Brain microvascular endothelial cell (primary cell): ENCODE measurements around the gene PARD3.

Experiments
- DNase-seq: peaks from one replicate; pipeline ENCODE4 v3.0.0-alpha.2; 2020
- H3K27ac ChIP-seq: fragments of 250-450 bp; sonication (Bioruptor Pico); 2 replicates; pipeline ENCODE4 v1.5.1; 2020; ENCODE audit warnings: mild to moderate bottlenecking, moderate library complexity
- H3K27me3 ChIP-seq: fragments of 250-450 bp; sonication (Bioruptor Pico); replicated peaks from 2 replicates; pipeline ENCODE4 v1.5.1; 2020; ENCODE audit warnings: mild to moderate bottlenecking
- H3K36me3 ChIP-seq: fragments of 250-450 bp; sonication (Bioruptor Pico); replicated peaks from 2 replicates; pipeline ENCODE4 v1.5.1; 2020; ENCODE audit warnings: mild to moderate bottlenecking
- H3K4me3 ChIP-seq: 2 replicates; pipeline ENCODE4 v1.5.1; 2011; ENCODE audit warnings: low read depth, mild to moderate bottlenecking, control low read depth, low read length, moderate library complexity
- CTCF ChIP-seq: IDR thresholded peaks from 2 replicates; pipeline ENCODE4 v1.5.1; 2011; ENCODE audit warnings: low read depth, mild to moderate bottlenecking, moderate library complexity, low read length, control low read depth, inconsistent platforms; ENCODE audit errors: missing control alignments
- in situ Hi-C: cut with HindIII; loops from 2 replicates; pipeline ENCODE4 v1.10.0; 2017; ENCODE audit warnings: low sequenced_read_pairs, low pct_ligation_motif_present

Gene PARD3

GRCh38 chr10:34260904-34261303 is 554.2 kb downstream of the PARD3 start:
- Histone ChIP-seq H3K36me3 (no peaks in the 10 kb centered on the region), H3K4me3 (no peak overlapping the region), H3K27me3 (no peaks in the 10 kb centered on the region), H3K27ac (no peak overlapping the region)
- TF ChIP-seq CTCF: no peak
- in situ Hi-C loops: no loop called here
- no peak for DNase-seq

GRCh38 chr10:34256216-34256615 is 558.9 kb downstream of the PARD3 start:
- Histone ChIP-seq H3K4me3 (no peak overlapping the region), H3K27me3 (no peaks in the 10 kb centered on the region), H3K36me3 (no peaks in the 10 kb centered on the region), H3K27ac (no peak overlapping the region)
- DNase-seq: no peak
- no peak for TF ChIP-seq CTCF
- in situ Hi-C loops: no loop called here

- DNase-seq: no peak
- no peak for TF ChIP-seq CTCF
- Histone ChIP-seq H3K36me3 (no peaks in the 10 kb centered on the region), H3K27me3 (no peaks in the 10 kb centered on the region), H3K4me3 (no peak overlapping the region), H3K27ac (no peak overlapping the region)
- in situ Hi-C loops: no loop called here
Observed at GRCh38 chr10:34255035-34255434, 560.1 kb downstream of the PARD3 start.

GRCh38 chr10:34254596-34254995 is 560.5 kb downstream of the PARD3 start:
- in situ Hi-C loops: no loop called here
- Histone ChIP-seq H3K27ac (no peak overlapping the region), H3K4me3 (no peak overlapping the region), H3K36me3 (no peaks in the 10 kb centered on the region), H3K27me3 (no peaks in the 10 kb centered on the region)
- DNase-seq: peak; percentile 74
- TF ChIP-seq CTCF: no peak

DNA sequence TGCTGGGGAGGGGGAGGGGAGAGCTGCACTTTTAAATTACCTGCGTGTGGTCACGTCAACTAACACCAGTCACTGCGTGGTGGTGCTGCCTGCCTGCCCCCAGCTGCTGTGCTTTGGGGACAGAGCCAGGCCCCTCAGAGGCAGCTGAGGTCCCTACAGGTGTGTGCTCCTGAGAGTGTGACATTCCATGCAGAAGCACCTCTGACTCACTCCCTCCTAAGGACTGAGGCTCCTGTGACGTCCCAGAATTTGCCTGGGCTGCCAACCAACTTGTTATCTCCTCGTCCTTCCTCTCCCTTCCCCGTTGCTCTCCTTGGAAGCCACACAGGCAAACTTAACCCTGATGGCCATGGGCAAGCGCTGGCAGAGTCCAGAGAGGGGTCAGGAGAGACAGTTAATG is 563.0 kb downstream of the PARD3 start:
- H3K36me3 ChIP-seq: no peaks in the 10 kb centered on the region
- no peak overlapping the region for H3K27ac ChIP-seq
- H3K4me3 ChIP-seq: no peak overlapping the region
- DNase-seq: no peak
- no peak for TF ChIP-seq CTCF
- no peaks in the 10 kb centered on the region for H3K27me3 ChIP-seq
- in situ Hi-C loops: no loop called here

GRCh38 chr10:34251177-34251576 is 563.9 kb downstream of the PARD3 start:
- TF ChIP-seq CTCF: no peak
- Histone ChIP-seq H3K27ac (no peak overlapping the region), H3K36me3 (no peaks in the 10 kb centered on the region), H3K27me3 (no peaks in the 10 kb centered on the region), H3K4me3 (no peak overlapping the region)
- no peak for DNase-seq
- in situ Hi-C loops: no loop called here
